Fibroblast of skin of scalp (primary cell): Measurements from ENCODE around the gene COX6B1.
"Not testable (repeated sequence)": the region's sequence is repeated elsewhere in the genome, so short reads cannot be mapped to it uniquely, and the experiment has no call there.

Source experiments
- DNase-seq: peaks from one replicate; pipeline ENCODE4 v3.0.0-alpha.2; 2013

The COX6B1 gene

DNA sequence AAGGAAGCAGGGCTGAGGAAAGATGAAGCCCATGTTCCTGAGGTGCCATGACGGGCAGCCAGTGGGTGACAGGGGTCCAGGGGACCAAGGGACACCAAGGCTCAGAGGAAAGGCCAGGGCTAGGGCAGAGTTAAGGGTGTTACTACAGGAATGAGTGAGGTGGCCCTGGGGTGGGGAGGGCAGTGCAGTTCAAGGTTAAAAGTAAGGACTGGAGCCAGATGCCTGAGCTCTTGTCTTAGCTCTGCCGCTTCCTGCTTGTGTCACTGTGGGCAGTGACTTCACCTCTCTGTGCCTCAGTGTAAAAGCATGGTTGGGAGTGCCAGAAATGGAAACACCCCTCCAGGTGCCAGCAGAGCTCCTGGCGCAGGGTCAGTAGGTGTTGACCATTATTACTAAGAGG is 11.5 kb upstream of the COX6B1 start:
- DNase-seq, result no peak

DNA sequence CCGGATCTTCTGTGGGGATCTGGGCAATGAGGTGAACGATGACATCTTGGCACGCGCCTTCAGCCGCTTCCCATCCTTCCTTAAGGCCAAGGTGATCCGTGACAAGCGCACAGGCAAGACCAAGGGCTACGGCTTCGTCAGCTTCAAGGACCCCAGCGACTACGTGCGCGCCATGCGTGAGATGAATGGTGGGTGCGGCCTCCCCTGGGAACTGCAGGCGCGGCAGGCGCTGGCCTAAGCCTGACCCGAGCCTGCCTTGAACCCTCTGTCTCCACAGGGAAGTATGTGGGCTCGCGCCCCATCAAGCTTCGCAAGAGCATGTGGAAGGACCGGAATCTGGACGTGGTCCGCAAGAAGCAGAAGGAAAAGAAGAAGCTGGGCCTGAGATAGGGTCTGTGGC is 11.0 kb upstream of the COX6B1 start:
- DNase-seq, result no peak

DNA sequence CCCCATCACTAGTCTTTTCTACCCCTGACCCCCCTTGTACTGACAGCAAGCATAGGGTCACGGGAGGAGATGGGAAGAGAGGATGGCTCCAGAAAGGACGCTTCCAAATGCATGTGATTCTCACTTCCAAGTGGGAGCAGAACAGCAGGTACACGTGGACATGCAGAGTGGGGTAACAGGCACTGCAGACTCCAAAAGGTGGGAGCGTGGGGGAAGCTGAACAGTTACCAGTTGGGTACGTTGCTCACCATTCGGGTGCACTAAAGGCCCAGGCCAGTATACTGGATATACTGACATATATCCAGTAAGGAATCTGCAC is 8.8 kb upstream of the COX6B1 start:
- DNase-seq, result no peak

DNA sequence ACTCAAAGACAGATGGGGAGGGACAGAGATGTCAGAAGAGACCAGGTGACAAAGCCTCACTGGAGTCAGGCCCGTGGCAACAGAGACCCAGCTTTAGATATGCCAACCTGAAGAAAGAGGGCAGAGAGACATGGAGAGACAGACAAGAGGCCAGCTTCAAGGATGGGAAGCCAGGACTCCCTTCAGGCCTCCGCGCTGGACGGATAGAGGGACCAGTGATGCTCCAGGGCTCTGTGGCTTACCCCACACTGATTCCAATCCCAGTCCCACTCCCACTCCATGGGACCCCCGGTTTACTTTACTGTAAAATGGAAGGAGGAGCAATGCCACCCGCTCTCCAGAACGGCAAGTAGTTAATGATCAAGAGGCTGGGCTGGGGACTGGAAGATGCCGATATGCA is 8.3 kb upstream of the COX6B1 start:
- DNase-seq, result no peak

DNA sequence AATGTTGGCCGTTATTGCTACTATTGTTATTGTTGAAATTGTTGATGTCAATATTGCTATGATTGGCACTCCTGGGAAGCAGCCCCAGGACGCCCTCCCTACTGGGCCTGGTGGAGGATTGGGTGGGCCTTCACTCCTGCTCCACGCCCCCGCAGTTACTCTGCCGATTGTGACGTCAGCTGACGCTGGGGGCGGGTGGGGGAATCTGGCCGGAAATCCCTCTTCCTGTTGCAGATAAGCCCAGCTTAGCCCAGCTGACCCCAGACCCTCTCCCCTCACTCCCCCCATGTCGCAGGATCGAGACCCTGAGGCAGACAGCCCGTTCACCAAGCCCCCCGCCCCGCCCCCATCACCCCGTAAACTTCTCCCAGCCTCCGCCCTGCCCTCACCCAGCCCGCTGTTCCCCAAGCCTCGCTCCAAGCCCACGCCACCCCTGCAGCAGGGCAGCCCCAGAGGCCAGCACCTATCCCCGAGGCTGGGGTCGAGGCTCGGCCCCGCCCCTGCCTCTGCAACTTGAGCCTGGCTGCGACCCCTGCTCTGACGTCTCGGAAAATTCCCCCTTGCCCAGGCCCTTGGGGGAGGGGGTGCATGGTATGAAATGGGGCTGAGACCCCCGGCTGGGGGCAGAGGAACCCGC is 6.5 kb upstream of the COX6B1 start, which contains the start of gene ETV2:
Gene ETV2, plus strand, starts transcription at position 231 of the 637 bp plus-strand sequence. CDS start 716 bp downstream, outside the sequence.
- DNase-seq, result peak; percentile 33

DNA sequence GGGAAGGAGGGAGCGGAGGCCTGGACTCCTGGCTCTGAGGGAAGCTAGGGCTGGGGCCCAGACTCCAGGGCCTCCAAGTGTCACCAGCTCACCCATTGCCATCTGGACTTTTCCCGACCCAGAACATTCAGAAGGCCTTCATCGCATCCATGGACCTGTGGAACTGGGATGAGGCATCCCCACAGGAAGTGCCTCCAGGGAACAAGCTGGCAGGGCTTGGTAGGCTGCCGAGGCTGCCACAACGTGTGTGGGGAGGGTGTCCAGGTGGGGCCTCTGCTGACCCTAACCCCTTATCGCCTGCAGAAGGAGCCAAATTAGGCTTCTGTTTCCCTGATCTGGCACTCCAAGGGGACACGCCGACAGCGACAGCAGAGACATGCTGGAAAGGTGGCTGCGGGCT is 5.8 kb upstream of the COX6B1 start:
- DNase-seq, result no peak

DNA sequence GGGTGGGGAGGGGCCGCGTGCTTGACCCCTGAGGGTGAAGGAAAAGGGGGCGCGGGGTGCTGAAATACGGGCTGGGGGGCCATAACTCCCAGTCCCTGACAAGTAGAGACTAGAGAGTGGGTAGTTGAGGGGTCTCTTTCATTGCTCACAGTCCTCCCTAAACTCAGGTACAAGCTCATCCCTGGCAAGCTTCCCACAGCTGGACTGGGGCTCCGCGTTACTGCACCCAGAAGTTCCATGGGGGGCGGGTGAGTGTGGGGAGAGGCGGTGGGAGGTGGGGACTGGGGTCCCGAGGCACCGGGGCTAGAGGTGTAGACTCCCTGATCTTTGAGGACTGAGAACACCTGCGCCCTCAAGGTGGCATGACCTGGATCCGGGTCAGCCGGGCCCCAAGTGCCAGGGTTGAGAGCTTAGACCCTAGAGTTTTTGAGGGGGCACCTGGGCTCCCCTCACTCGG is 5.3 kb upstream of the COX6B1 start:
- no peak for DNase-seq

DNA sequence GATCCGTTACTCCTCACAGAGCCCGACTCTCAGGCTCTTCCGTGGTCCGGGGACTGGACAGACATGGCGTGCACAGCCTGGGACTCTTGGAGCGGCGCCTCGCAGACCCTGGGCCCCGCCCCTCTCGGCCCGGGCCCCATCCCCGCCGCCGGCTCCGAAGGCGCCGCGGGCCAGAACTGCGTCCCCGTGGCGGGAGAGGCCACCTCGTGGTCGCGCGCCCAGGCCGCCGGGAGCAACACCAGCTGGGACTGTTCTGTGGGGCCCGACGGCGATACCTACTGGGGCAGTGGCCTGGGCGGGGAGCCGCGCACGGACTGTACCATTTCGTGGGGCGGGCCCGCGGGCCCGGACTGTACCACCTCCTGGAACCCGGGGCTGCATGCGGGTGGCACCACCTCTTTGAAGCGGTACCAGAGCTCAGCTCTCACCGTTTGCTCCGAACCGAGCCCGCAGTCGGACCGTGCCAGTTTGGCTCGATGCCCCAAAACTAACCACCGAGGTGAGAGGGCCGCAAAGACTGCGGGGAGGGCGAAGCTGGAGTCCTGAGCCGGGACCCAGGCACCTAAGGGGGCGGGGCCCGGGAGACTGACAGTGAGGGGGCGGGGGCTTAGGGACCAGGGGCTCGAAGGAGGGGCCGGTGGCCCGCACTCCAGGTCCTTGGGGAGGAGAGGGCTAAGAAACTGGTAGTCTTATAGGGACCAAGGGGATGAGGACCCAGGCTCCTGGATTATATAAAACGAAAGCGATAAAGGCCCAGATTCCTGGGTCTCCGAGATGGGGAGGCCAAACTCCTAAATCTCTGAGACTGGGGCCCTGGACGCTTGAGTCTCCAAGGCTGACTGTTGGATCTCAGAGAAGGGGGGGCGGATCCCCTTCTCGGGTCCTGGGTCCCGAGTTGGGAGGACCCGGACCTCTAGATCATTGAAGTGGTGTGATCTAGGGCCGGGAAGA is 4.6 kb upstream of the COX6B1 start:
- peak; percentile 83 for DNase-seq

DNA sequence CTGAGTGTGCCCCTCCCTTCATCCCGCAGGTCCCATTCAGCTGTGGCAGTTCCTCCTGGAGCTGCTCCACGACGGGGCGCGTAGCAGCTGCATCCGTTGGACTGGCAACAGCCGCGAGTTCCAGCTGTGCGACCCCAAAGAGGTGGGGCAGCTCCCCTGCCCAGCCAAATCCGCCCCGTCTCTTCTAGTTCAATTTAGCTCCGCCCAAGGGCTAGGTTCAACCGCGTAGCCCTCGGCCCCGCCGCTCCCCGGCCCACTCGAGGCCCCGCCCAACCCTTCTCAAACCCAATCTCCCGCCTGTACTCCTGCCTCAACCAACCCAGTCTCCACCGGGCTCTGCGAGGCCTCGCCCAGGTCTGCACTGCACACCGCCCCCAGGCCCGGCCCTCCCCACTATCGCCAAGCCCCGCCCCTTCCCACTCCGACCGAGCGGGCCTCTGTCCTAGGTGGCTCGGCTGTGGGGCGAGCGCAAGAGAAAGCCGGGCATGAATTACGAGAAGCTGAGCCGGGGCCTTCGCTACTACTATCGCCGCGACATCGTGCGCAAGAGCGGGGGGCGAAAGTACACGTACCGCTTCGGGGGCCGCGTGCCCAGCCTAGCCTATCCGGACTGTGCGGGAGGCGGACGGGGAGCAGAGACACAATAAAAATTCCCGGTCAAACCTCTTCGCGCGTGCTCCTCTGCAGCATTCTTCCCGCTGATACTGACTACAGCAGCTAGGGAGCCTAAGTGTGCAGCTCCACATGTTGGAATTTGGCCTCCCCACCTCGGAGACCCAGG is 3.7 kb upstream of the COX6B1 start:
- DNase-seq, result peak; percentile 94

DNA sequence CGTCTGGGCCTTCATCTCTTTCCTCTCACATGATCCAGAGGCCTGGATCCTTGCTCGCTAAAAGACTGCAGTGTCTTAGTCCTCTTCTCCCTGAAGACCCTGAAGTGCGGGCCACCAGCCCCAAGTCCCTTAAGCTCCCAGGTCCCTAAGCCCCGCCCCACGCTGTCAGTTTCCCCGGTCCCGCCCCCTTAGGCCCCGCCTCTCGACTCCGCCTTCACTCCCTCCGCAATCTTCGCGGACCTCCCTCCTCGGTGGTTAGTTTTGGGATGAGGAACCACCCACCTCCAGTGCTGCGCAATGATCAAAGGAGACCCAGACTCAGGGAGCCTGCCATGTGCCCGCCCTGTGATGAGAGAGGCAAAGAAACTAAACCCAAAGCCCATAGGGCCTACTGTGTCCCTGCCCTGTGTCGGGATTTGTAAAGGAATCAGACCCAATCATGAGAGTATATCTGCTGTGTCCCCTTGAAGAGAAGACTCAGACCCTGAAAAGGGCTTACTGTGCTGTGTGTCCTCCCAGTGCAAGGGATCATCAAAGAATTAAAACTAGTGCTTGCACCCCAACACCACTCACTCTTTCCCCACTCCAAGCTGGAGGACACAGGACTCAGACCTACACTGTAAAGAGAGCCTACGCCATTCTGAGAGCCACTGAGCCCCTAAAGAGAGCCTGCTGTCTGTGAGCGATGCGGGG is 3.0 kb upstream of the COX6B1 start:
- DNase-seq, result peak; percentile 51

DNA sequence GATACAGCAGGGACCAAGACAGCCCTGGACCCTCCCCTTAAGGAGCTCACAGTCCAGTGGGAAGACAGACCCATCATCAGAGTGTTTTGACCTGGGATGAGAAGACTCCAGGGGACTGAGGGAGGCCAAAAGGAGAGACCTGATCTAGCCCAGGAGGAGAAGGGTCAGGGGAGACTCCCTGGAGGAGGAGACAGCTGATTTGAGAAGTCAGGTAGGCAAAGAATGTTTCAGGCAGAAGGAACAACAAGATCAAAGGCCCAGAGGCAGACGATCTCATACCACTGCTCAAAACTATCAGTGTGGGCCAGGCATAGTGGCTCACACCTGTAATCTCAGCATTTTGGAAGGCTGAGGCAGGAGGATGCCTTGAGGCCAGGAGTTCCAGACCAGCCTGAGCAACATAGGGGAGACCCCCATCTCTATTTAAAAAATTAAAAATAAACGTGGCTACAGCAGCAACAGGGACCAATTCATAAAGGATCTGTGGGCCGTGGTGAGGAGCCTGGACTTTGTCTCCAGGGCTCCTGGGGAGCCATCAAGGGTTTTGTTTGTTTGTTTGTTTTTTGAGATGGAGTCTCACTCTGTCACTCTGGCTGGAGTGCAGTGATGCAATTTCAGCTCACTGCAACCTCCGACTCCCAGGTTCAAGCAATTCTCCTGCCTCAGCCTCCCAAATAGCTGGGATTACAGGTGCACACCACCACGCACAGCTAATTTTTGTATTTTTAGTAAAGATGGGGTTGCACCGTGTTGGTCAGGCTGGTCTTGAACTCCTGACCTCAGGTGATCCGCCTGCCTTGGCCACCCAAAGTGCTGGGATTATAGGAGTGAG is 2.2 kb upstream of the COX6B1 start:
- DNase-seq, result no peak

DNA sequence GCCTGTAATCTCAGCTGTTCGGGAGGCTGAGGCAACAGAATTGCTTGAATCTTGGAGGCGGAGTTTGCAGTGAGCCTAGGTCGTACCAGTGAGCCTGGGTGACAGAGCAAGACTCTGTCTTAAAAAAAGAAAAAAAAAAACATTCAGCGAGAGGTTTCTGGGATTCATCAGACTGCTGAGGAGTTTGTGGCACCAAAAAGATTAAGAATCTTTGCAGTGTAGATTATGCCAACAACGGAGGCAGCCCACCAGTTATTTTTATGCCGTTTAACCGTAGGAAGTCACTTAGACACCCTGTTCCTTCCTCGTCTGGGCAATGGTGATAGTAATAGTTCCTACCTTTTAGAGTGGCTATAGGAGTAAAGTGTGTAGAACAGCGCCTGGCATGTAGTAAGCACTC is 2.5 kb downstream of the COX6B1 start:
- no peak for DNase-seq

DNA sequence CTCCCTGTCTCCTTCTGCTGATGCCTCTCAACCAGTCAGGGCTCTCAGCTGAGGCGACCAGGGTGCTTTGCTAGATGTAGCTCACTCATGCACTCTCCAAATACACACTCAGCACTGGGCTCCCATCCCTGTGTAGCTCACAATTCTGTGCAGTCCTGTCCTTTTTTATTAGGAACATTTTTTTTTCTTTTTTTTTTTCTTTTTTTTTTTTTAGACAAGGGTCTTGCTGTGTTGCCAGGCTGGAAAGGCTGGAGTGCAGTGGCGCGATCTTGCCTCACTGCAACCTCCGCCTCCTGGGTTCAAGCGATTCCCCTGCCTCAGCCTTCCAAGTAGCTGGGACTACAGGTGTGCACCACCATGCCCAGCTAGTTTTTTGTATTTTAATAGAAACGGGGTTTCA is 6.7 kb downstream of the COX6B1 start:
- DNase-seq, result not testable (repeated sequence)

DNA sequence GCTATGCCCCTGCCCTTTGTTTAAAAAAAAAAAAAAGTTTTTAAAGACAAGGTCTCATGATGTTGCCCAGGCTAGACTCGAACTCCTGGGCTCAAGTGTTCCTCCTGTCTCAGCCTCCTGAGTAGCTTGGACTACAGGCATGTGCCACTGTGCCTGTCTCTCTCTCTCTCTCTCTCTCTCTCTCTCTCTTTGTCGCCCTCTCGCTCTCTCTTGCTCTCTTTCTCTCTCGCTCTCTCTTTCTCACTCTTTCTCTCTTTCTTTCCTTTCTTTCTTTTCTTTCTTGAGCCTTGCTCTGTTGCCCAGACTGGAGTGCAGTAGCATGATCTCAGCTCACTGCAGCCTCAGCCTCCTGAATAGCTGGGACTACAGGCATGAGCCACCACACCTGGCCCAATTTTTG is 7.5 kb downstream of the COX6B1 start:
- DNase-seq, result no peak

DNA sequence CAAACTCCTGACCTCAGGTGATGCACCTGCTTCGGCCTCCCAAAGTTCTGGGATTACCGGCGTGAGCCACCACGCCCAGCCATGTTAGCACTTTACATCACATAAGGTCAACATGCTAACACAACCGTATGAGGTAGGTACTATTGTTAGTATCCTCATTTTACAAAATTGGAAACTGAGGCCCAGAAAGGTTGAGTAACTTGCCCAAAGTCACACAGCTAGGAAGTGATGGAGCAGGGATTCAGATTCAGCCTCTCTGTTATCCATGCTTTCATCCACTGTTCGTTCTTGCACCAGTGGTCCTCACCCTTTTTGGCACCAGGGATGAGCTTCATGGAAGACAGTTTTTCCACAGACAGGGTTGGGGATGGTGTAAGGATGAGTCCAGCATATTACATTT is 8.6 kb downstream of the COX6B1 start:
- DNase-seq, result no peak

DNA sequence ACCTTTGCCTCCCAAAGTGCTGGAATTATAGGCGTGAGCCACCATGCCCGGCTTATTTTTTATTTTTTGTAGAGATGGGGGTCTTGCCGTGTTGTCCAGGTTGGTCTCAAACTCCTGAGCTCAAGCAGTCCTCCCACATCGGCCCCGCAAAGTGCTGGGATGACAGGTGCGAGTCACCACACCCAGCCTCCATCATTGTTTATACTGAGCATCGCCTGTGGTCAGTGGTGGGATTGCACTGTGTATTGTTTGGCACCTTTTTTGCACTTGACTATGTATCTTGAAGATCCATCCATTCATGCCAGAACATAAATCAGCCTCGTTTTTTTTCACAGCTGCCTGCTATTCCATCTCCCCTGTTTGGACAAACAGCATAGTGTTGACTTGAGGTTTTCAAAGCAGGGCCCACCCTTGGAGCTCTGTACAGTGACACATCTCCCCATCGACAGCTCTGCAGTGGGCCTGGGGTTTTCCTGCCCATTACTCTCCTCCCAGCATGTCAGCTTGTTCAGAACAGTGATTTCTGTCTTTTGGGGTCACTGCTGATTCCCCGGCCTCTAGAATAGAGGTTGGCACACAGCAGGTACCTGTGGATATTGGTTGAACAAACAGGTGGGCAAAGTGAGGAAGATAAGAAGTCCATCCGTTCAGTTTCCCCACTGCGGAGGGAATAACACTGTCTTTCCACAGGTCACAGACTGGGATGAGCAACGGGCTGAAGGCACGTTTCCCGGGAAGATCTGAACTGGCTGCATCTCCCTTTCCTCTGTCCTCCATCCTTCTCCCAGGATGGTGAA is 10.0 kb downstream of the COX6B1 start:
- no peak for DNase-seq

DNA sequence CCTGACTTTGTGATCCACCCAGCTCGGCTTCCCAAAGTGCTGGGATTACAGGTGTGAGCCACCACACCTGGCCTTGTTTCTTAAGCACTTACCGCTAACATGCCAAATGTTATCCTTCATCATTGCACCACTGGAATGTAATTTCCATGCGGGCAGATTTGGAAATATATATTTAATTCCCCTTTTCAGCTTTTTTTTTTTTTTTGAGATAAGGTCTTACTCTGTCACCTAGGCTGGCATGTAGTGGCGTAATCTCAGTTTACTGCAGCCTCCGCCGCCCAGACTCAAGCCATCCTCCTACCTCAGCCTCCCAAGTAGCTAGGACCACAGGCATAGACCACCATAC is 13.8 kb downstream of the COX6B1 start:
- no peak for DNase-seq

DNA sequence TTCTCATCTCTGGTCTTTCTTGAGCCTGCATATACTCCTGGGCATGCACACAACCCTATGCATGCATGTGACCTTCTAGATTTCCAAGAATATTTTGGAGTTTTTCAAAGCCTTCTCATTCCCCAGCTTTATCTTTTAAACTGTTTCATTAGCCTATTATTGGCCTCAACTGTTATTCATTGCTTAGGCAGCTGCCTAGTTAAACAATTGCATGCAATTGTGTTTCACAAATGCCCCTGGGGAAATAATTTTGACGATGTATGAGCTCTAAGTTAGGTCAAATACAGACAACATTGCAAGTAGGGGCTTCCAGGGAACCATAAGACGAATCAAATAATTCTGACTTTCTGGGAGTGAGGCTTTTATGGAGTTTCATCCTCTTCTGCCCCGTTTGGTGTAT is 15.9 kb downstream of the COX6B1 start:
- no peak for DNase-seq

DNA sequence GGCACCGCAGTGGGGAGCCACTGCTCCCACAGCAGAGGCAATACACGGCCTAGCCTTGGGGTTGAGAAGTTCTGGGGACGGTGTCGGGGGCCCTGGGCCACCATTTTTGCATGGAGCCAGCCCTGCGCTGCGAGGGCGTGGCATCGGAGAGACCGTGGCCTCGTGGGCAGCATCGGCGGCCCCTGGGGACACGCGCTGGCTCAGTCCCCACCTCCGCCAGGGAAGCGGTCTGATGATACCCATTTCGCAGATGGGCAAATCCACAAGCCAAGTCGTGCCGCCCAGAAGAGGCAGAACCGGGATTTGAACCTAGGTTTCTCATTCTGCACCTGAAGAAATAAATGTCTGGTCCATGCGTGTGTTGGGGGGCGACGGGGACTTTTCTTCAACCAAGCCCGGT is 17.0 kb downstream of the COX6B1 start:
- no peak for DNase-seq

DNA sequence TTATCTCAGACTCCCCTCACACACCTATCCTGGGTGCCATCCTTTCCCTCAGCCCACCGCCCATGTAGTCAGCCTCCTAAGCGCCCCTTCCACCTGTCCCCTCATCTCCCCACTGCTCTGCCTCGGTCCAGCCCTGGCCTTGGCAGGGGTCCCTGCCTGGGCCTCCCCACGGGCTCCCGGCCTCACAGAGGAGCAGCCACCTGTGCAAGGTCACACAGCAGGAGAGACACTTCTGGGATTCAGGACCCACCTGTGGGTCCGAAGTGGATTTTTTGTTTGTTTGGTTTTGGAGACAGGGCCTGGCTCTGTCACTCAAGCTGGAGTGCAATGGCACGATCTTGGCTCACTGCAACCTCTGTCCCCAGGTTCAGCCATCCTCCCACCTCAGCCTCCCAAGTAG is 17.5 kb downstream of the COX6B1 start:
- no peak for DNase-seq
